HepG2 (cell line): ENCODE results near the gene APOC1. TPM values are rescaled to one million over a fixed set of nuclear protein-coding genes. Genes with fewer than 3 reads are reported as not detected.

ENCODE experiments used
- ARID3A ChIP-seq: IDR thresholded peaks from 2 replicates; pipeline ENCODE4 v1.6.1; 2012; ENCODE audit warnings: low read depth, low read length, improper control_type of control experiment
- ATF7-NPFF ChIP-seq: sonication (generic); formaldehyde crosslinking; IDR thresholded peaks from 2 replicates; pipeline ENCODE4 v1.8.1; 2023; ENCODE audit warnings: mild to moderate bottlenecking, low read depth, missing genetic modification reagents, moderate library complexity
- CHD2 ChIP-seq: IDR thresholded peaks from 2 replicates; pipeline ENCODE4 v1.6.1; 2011; ENCODE audit warnings: low read depth, low read length, improper control_type of control experiment
- GTF2F1 ChIP-seq: fragments of 150-350 bp; IDR thresholded peaks from 2 replicates; pipeline ENCODE4 v1.6.1; 2014; ENCODE audit warnings: low read length
- GTF3A ChIP-seq: sonication (generic); formaldehyde crosslinking; conservative IDR thresholded peaks from 2 replicates; pipeline ENCODE4 v1.4.0; 2020; ENCODE audit warnings: mild to moderate bottlenecking, missing genetic modification reagents
- HIC2 ChIP-seq: sonication (generic); formaldehyde crosslinking; IDR thresholded peaks from 2 replicates; pipeline ENCODE4 v1.9.0; 2022; ENCODE audit warnings: low read depth, missing genetic modification reagents
- MAF1 ChIP-seq: sonication (generic); formaldehyde crosslinking; IDR thresholded peaks from 2 replicates; pipeline ENCODE4 v1.5.0; 2020; ENCODE audit warnings: missing genetic modification reagents, borderline replicate concordance
- MAZ ChIP-seq, 2 experiments: sonication (generic) in 1 of 2; formaldehyde crosslinking in 1 of 2; IDR thresholded peaks; 2 replicates each; pipeline versions ENCODE4 v1.5.0 to v1.6.1; 2012 to 2020; ENCODE audit warnings: low read depth in 2 of 2, mild to moderate bottlenecking in 2 of 2, borderline replicate concordance in 1 of 2, improper control_type of control experiment in 1 of 2, low read length in 1 of 2, missing genetic modification reagents in 1 of 2, moderate library complexity in 1 of 2
- MED1 ChIP-seq: sonication (generic); formaldehyde crosslinking; IDR thresholded peaks from 2 replicates; pipeline ENCODE4 v1.4.0; 2020; ENCODE audit warnings: missing genetic modification reagents
- MTA3 ChIP-seq: sonication (generic); formaldehyde crosslinking; IDR thresholded peaks from 2 replicates; pipeline ENCODE4 v1.4.0; 2020; ENCODE audit warnings: missing genetic modification reagents
- NR0B2 ChIP-seq: sonication (generic); formaldehyde crosslinking; IDR thresholded peaks from 2 replicates; pipeline ENCODE4 v1.4.0; 2020; ENCODE audit warnings: mild to moderate bottlenecking, missing genetic modification reagents
- ZBTB26 ChIP-seq: IDR thresholded peaks from 2 replicates; pipeline ENCODE4 v1.6.1; 2016; ENCODE audit warnings: missing compliant biosample characterization, missing genetic modification reagents, borderline replicate concordance
- ZNF337 ChIP-seq: sonication (generic); formaldehyde crosslinking; IDR thresholded peaks from 2 replicates; pipeline ENCODE4 v1.5.1; 2020; ENCODE audit warnings: missing genetic modification reagents, low read depth, mild to moderate bottlenecking, borderline replicate concordance
- ZNF546 ChIP-seq: sonication (generic); formaldehyde crosslinking; conservative IDR thresholded peaks from 2 replicates; pipeline ENCODE4 v1.8.1; 2023; ENCODE audit warnings: mild to moderate bottlenecking, missing genetic modification reagents
- ZNF646 ChIP-seq: sonication (generic); formaldehyde crosslinking; IDR thresholded peaks from 2 replicates; pipeline ENCODE4 v1.9.0; 2021; ENCODE audit warnings: mild to moderate bottlenecking, missing genetic modification reagents
- polyA plus RNA-seq, 8 experiments: library from polyadenylated mRNA; depleted of rRNA in 3 of 8; stranded (reverse) in 7 of 8; unstranded in 1 of 8; fragments of >200 nt; fragmentation: Illumina TruSeq in 4 of 8; extraction: Trizol in 4 of 8; gene quantifications; 2 replicates each; pipeline versions ENCODE4 v1.2.1 to v1.2.3, GENCODE V29; 2011 to 2016; ENCODE audit warnings: low read depth in 4 of 8, missing spikeins in 1 of 8, mixed read lengths in 1 of 8; ENCODE audit not compliant: insufficient read depth in 1 of 8
- total RNA-seq, 5 experiments: library from RNA; depleted of rRNA; stranded (reverse); fragments of >200 nt; fragmentation: Illumina TruSeq; extraction: Trizol; gene quantifications; 2 replicates each; pipeline ENCODE4 v1.2.3, GENCODE V29; 2016; ENCODE audit warnings: low read depth in 1 of 5

Gene APOC1
- total and polyA plus RNA-seq, 2 of the 13 experiments (the other 11 are each of a cell fraction or from before 2014, with no cell fraction given), result 600 to 1,235 TPM

GRCh38 chr19:44925114-44925891 lies 10.9 kb downstream of the APOC1 start (continued):
- TF ChIP-seq NR0B2 (CRISPR knock-in tag) (peak; percentile 82), GTF3A (CRISPR knock-in tag) (no peak), ZNF337 (CRISPR knock-in tag) (no peak; the same call in 1 of the 2 replicates), ZBTB26 (CRISPR knock-in tag) (peak; percentile 72; the same call in 1 of the 2 replicates), MAF1 (no peak), ATF7-NPFF (CRISPR knock-in tag) (peak; percentile 82; the same call in 1 of the 2 replicates), ZNF546 (peak; percentile 82; the same call in 1 of the 2 replicates), HIC2 (CRISPR knock-in tag) (peak; percentile 99), MAZ (IDR thresholded peaks at IDR 0.05; ENCODE audit: borderline replicate concordance, low read depth, low read length) (peak; percentile 61; the same call in 1 of the 2 replicates), MAZ (CRISPR knock-in tag; IDR thresholded peaks at IDR 0.05; ENCODE audit: low read depth) (peak; percentile 99), ARID3A (no peak), ZNF646 (CRISPR knock-in tag) (no peak; the same call in 1 of the 2 replicates), GTF2F1 (no peak), MTA3 (CRISPR knock-in tag) (no peak), CHD2 (peak; percentile 26; the same call in 1 of the 2 replicates), MED1 (peak; percentile 99)
